GM21390 (cell line): ENCODE data around the gene SLFN13.
"Not testable (repeated sequence)": the region's sequence is repeated elsewhere in the genome, so short reads cannot be mapped to it uniquely, and the experiment has no call there.

Source experiments
- ATAC-seq: cut with Tn5 transposase; IDR thresholded peaks from one replicate; pipeline ENCODE4 v1.9.1; 2021; ENCODE audit not compliant: unreplicated experiment

SLFN13 gene

DNA sequence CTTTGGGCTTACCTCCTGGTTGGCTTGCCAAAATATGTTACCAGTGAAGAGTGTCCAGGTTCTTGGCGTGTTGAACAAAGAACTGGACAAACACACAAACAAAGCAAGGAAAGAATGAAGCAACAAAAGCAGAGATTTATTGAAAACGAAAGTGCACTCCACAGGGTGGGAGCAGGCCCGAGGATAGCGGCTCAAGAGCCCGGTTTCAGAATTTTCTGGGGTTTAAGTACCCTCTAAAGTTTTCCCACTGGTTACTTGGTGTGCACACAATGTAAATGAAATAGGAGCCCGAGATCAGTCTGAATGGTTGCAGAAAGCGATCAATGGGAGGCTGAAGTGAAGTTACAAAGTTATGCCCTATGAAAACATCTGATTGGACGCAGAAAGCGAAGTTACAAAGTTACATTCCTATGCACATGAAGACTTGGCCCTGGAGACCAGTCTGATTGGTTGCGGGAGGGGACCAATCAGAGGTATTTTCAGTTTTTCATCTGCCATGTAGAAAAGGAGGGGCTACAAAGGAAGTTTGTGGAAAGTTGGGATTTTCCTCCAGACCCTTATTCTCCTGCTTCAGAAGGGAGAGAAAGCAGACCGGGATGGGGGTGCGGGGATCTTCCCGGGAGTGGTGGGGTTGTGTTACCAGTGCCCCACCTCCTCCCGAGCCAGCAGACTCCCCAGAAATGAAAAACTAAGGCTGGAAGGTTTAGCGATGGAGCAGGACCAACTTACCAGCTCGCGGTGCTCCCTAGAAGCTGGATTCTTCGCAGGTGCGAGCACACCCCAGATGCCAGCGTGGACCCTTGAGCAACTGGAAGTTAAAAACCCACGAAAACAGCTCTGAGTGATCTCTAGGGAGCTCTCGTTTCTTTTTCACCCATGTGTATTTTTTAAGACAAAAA, 16.1 kb downstream of the SLFN13 start, which contains the start of gene SLFN12:
SLFN12 (minus strand) TSS at position 325 of the 899 bp plus-strand sequence. CDS start 9,472 bp downstream, outside the sequence.
- peak; percentile 80 for ATAC-seq

DNA sequence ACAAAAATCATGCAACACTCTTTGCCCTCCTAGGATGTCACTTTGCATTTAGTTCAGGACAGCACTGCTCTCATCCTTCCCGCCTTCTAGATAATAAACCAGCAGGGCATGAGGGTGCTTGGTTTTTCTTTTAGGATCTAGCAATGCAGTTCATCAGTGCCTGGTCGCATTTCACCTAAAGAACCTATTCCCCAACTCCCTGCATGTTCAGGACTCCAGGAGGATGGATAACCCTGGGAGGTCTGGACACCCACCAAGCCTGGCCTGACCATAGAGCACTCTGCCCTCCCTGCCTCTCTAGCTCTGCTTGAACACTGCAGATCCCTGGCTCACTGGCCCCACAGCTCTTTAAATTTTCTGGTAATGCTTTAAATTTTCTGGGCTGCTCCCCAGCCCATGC, 18.9 kb downstream of the SLFN13 start:
- no peak for ATAC-seq

DNA sequence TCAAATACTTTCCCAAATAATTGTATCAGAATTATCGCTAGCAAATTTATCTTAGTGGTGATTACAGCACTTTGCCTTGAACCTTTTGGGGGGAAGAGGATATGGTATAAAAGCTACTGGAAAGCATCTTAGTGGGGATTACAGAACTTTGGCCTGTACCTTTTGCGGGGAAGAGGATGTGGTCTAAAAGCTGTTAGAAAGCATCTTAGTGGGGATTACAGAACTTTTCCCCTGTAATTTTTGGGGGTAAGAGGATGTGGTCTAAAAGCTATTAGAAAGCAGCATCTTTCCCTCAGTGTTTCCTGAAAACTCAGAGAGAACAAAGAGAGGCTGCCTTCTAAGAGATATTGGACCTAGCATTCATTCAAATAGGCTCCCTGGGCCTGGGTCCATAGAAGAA, 20.3 kb downstream of the SLFN13 start:
- ATAC-seq = no peak

DNA sequence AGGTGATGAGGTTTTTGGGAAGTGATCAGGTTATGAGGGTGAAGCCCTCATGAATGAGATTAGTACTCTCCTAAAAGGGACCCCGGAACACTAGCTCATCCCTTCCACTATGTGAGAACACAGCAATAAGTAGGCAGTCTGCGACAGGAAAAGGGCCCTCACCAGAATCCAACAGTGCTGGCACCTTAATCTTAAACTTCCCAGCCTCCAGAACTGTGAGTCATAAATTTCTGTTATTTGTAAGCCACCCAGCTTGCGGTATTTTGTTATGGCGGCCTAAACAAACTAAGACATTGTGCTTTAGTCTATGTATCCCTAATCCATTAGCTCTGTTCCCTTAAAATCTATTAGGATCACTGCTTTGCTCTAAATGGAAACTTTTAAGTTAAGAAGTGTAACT, 24.8 kb downstream of the SLFN13 start:
- no peak for ATAC-seq

GRCh38 chr17:35421069-35421468, 27.5 kb downstream of the SLFN13 start:
- ATAC-seq = not testable (repeated sequence)

DNA sequence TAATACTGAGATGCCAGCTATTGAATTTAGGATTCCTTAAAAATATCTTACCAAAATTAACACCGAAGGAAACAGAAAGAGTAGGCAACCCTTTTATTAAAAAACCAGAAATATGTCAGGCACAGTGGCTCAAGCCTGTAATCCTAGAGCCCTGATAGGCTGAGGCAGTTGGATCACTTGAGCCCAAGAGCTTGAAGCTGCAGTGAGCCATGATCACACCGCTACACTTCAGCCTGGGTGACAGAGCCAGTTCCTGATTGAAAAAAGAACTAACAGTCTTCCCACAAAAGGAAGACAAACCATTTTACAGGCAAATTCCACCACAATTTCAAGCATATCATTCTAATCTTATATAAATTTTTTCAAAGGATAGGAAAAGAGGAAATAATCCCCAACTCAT, 31.9 kb downstream of the SLFN13 start:
- ATAC-seq = no peak

DNA sequence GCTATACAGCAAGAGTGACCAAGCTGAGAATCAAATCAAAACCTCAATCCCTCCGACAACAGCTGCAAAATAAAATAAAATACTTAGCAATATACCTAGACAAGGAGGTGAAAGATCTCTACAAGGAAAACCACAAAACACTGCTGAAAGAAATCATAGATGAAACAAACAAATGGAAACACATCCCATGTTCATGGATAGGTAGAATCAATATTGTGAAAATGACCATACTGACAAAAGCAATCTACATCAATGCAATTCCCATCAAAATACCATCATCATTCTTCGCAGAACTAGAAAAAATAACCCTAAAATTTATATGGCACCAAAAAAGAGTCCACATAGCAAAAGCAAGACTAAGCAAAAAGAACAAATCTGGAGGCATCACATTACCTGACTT, 33.9 kb downstream of the SLFN13 start:
- ATAC-seq = not testable (repeated sequence)

- ATAC-seq = no peak
Measured at GRCh38 chr17:35414247-35414646, 34.3 kb downstream of the SLFN13 start.

- ATAC-seq = no peak
Measured at GRCh38 chr17:35407531-35407930, 41.0 kb downstream of the SLFN13 start.

DNA sequence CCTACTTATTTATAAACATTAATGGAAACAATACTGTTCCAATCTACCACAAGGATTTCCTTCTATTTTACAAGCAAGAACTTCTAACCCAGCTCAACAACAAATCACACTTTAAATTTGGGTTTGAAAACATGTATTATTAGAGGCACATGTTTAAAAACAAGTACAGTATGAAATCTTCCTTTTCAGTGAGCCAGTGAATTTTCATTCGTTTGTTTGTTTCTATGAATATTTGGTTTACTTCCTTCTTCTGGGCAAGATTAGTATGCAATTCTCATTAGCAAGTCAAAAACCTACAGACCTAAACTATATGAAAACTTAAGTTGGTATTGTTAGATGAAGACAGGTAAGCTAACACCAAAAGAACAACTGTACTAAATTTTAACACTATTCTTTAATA, 42.0 kb downstream of the SLFN13 start:
- no peak for ATAC-seq

GRCh38 chr17:35404360-35404759, 44.2 kb downstream of the SLFN13 start:
- ATAC-seq = no peak

DNA sequence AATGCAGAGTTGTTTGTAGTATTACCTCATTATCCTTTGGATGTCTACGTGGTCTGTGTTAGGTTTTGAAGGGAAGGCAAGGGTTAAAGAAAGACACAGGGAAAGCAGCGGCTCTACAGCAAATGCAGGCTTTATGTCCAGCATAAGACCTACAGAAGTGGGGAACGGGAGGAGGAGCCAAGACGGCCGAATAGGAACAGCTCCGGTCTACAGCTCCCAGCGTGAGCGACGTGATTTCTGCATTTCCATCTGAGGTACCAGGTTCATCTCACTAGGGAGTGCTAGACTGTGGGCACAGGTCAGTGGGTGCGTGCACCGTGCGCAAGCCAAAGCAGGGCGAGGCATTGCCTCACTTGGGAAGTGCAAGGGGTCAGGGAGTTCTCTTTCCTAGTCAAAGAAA, 54.8 kb downstream of the SLFN13 start:
- ATAC-seq = not testable (repeated sequence)

- ATAC-seq = no peak
Measured at GRCh38 chr17:35390663-35391062, 57.9 kb downstream of the SLFN13 start.

GRCh38 chr17:35390156-35390555, 58.4 kb downstream of the SLFN13 start:
- ATAC-seq = no peak

- no peak for ATAC-seq
Measured at GRCh38 chr17:35387496-35387895, 61.1 kb downstream of the SLFN13 start.
